Occipital lobe (tissue), 2 donors: ENCODE data around the gene DUSP16. TPM values are rescaled to one million over a fixed set of nuclear protein-coding genes. Genes with fewer than 3 reads are reported as not detected.
A peak's percentile ranks its signal among the peaks of the same experiment; 100 is the strongest.

Experiments used
- DNase-seq: peaks from one replicate; lab custom pipeline; 2025; lab: John Stamatoyannopoulos, UW
- total RNA-seq: library from RNA; depleted of rRNA; stranded (reverse); fragments of >200 nt; gene quantifications from one replicate; pipeline ENCODE4 v1.2.3, GENCODE V29; 2014

DUSP16 gene
- total RNA-seq, 1 donor from 2014 or later = 10.0 TPM

DNA sequence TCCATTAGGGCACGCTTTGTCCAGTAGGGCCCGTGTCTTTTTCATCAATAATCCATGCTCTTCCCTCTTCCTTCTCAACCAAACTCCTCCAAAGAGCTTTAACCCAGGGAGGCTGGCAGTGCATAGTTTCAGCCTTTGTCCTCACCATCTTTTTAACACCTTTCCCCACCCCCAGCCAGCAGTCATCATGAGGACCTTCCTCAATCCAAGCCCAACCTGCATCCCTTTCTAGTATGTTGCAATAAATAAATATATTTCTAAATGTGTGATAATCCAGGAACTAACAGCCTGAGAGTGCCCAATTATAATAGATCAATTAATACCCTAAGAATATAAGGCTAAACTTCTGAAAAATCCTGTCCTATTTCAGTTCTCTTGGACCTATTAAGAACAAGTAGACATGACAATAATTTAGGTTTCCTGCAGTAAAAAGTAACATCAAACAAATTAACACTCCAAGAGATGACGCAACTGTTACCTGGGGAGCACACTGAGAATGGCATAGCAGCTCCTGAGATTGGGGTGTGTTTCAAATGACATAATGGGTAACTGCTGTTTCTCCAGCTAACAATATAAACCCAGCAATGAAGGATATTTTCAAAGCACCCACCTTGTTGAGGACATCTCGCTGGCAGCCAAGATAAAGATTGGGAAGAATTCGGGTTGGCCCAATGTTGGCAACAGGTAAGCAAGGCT lies 62.6 kb downstream of the DUSP16 start:
- no peak for DNase-seq

DNA sequence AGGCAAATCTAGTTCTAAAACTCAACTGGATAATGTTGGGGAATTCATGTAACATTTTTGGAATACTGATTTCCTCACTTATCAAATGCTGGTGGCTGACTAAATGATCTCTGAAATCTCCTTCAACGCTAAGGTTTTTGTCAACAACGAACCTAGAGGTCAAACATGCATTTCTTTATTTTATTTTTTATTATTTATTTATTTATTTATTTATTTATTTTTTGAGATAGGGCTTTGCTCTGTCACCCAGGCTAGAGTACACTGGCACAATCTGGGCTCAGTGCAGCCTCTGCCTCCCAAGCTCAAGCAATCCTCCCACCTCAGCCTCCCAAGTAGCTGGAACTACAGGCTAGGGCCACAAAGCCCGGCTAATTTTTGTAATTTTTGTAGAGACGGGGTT lies 64.5 kb downstream of the DUSP16 start:
- DNase-seq = no peak

- DNase-seq = no peak
Measured at GRCh38 chr12:12495536-12495935, 67.1 kb downstream of the DUSP16 start.

DNA sequence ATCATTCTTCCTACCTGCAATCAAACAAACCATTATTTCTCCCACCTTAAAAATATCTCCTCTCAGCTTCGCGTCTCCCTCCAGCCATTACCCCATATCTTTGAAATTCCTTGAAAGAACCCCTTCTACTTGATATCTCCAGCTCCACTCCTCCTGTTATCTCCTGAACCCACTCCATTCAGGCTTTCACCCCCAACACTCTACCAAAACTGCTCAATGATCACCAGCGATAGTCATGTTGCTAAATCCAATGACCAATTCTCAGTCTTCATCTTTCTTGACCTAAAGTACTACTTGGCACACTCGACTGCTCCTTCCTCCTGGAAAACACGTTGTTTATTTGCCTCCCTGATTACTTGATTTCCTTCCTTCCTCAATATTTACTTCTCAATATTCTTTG lies 70.1 kb downstream of the DUSP16 start:
- DNase-seq = no peak

- no peak for DNase-seq
Measured at GRCh38 chr12:12491606-12492005, 71.1 kb downstream of the DUSP16 start.

DNA sequence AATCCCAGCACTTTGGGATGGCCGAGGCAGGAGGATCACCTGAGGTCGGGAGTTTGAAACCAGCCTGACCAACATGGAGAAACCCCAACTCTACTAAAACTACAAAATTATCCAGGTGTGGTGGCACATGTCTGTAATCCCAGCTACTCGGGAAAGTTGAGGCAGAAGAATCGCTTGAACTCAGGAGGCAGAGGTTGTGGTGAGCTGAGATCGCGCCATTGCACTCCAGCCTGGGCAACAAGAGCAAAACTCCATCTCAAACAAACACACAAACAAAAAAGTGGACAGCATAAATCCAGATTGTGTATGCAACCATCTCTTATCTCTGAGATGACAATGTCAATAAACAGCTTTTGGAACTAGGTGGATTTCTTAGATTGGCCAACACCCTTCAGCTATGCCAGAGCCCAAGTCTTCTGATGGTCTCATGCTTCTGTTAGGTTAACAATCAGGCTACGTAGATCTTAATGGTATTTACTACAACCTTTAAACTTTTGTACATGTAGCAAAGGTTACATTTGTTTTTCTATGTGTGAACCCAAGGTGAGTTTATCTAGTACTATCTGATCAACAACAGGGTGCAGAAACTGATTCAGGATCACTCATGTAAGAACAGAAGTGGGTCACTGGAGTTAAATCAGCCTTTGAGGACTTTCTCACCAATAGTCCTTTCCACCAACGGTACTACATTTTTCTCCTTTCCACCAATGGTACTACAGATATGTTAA lies 73.7 kb downstream of the DUSP16 start:
- DNase-seq = no peak

DNA sequence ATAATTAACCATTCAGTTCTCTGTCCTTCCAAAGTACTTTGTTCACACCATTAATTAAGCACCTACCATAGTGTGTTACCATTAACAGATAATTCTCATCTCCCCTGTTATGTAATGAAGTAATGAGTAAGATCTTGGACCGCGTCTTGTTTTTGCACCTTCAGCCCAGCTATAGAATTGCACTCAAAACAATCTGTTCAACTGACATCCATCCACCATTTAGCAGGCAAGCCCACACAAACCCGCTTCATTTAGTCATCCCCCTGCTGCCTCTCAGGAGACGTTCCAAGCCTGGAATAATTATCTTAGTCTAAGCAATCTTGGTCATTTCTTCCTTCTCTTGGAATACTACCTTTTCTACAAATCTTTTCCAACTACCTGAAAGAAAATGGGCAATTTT lies 74.4 kb downstream of the DUSP16 start:
- DNase-seq = peak; percentile 27

DNA sequence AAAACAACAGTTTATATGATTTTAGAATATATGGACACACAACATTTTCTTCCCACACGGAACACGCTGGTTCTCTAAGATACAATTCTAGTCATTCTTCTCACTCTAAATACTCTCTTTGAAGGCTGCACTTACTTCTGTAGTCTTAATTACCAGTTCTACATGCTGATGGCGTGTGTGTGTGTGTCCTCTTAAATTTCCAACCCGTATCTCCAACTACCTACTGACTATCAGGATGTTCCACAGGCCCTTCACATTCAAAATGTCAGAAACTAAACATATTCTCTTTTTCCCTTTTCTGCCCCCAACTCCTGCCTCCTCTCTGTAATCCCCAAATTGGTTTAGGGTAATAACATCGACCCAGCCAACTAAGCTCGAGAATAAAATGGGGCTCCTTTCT lies 75.2 kb downstream of the DUSP16 start:
- no peak for DNase-seq

GRCh38 chr12:12486661-12487240 lies 75.9 kb downstream of the DUSP16 start:
- DNase-seq = no peak

- no peak for DNase-seq
Measured at GRCh38 chr12:12483438-12483837, 79.2 kb downstream of the DUSP16 start.

GRCh38 chr12:12482959-12483358 lies 79.7 kb downstream of the DUSP16 start:
- no peak for DNase-seq

DNA sequence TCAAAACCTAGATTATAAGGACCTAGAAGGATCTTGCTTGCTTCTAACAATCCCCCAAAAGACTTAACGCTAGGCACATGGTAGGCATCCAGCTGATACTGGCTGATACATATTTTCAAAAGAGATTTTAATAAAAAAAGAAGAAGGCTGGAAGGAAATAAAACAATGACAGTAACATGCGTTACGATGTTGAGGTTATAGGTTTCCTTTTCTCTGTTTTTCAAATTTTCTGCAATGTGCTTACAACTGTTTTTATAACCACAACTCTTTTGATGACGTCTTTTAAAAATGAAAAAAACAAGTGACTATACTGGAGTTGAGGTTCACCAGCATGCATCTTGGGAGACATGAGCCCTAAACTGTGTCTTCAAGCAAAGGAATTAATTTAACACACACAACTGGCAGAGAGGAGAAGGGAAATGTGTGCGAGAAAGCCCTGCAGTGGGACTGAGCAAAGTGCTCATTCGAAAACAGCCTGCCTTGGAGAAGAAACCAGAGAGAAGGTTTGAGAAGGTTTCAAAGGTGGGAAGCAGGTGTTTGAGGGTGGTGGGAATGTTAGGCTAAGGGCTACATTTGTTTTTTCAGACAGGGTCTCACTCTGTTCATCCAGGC lies 80.4 kb downstream of the DUSP16 start:
- no peak for DNase-seq

- DNase-seq = no peak
Measured at GRCh38 chr12:12481631-12482030, 81.0 kb downstream of the DUSP16 start.

GRCh38 chr12:12480074-12480473 lies 82.6 kb downstream of the DUSP16 start:
- DNase-seq = no peak

GRCh38 chr12:12477532-12477890 lies 85.2 kb downstream of the DUSP16 start:
- no peak for DNase-seq

- peak; percentile 82 for DNase-seq
Measured at GRCh38 chr12:12476857-12477531, 85.7 kb downstream of the DUSP16 start.

DNA sequence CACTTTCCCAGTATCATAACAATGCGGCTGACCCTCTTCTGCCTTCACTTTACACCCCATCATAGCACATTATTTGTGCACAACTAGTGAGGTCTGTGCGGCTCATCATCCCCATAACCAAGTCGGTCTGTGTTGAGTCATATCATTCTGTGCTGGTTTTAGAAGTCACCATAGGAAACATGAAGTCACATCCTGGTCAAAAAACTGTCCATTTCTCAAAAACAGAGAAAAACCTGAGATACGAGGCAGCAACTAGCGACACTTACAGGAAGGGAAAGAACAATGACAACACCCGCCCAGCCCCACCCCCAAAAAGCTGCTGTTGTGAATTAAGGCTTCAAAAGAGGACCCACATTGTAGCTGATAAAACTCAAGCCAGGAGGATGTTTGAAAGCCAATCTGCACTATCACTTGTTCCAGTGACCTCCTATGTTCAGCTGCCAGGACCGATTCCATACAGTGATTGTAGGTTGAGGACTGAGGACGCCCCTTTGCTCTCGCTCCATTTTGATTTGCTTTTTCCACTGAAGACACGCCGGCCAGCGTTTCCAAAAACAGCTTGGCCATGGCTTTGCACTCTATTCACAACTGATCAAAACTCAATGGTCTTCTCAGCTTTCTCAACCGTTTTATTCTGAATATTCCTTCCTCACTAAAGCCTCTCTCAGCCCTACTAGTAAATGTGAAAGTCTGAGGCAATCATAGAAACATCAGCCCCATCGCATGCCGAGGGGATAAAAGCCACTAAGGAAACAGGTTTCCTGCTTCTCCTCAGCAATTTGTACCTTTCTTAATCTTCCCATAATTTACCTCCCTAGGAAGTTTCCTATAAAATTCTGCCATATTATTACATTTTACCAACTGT lies 87.5 kb downstream of the DUSP16 start:
- no peak for DNase-seq

DNA sequence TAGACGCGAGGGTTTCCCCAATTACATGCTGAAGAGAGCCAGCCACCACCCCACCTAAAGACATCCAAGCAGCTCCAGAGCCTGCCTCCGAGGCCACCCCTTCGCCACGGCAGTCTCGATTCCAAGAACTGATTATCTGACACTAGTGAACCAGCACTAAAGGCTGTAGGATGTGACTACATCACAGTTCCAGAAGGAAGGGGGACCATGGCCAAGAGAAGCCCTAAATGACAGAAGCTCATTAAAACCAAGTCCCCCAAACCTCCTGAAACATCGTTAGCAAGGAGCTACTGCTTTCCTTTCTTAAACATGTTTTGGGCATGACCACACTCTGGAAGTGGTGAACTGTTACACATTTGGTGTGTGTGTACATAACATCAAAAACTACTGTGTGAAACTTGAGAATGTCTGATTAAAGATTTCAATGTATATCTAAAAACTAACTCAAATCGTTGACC lies 88.2 kb downstream of the DUSP16 start:
- DNase-seq = no peak

GRCh38 chr12:12473223-12473622 lies 89.4 kb downstream of the DUSP16 start:
- no peak for DNase-seq
